ENCODE measurements around the gene ODF4.

The ODF4 gene, protein sequence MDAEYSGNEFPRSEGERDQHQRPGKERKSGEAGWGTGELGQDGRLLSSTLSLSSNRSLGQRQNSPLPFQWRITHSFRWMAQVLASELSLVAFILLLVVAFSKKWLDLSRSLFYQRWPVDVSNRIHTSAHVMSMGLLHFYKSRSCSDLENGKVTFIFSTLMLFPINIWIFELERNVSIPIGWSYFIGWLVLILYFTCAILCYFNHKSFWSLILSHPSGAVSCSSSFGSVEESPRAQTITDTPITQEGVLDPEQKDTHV

DNA sequence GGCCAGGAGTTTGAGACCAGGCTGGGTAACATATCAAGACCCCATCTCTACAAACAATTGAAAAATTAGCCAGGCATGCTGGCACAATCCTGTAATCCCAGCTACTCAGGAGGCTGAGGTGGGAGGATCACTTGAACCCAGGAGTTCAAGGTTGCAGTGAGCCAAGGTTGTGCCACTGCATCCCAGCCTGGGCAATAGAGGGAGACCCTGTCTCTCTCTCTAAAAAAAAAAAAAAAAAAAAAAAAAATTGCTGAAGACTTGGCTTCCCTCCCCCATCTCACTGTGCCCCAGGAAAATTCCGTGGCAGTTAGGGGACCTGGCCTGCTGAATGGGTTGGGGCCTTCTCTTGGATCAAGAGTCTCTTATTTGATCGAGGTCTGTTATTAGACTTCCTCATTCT lies at the start of gene ODF4:
ODF4 (plus strand) TSS at position 301 of the 400 bp plus-strand sequence. CDS start 212 bp downstream, outside the sequence.
- no peak for DNase-seq (ENCODE audit: low read depth in 2 of 2)

DNA sequence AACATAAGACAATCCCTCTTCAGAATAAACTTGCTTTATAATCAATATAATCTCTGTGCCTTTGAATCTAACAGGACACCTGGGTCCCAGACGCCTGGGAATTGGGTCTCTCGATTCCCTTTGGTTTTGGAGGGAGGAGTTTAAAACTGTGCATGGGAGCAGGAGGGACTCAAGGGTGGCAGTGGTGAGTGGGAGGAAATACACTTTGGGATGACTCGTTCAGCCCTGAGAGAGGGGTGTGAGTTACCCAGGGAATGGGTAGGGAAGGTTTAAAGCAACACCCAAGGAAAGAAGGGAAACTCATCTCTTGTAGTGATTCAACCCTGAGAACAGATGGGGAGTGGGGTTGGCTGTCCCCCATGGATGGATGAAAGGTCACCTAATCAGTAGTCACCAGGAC lies 49.6 kb upstream of the ODF4 start:
- no peak for DNase-seq (ENCODE audit: low read depth in 2 of 2)

DNA sequence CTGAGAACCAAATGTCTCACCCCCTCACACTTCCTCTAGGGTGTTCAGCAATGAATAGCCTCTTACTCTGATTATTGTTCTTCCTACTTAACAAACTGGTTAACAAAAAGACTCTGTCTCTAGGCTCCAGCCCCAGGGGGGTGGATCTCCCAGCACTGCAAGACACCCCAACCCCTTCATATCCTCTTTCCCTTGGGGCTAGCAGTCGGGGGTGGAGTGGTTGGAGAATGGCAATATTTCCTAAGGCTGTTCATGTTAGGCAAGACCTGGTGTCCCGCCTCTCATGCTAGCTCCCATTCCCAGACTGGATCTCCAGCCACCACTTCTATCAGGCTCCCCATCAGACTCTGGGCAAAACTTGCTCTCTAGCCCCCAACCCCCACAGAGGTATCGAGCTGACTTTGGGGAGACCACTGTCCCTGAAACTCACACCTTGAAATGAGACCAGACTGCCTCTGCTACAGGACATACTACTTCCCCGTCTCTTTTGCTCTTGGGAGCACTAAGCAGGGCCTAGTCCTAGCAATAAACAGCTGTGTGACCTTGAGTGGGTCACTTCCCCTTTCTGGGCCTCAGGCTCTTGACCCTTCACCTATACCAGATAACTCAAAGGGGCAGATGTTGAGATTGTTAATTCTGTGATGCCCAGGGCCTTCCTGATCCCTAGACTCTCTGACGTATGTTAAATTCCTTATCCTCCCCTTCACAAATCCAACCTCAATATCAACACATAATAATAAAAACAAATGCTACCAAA lies 46.8 kb upstream of the ODF4 start:
- DNase-seq (ENCODE audit: low read depth in 2 of 2): no peak

DNA sequence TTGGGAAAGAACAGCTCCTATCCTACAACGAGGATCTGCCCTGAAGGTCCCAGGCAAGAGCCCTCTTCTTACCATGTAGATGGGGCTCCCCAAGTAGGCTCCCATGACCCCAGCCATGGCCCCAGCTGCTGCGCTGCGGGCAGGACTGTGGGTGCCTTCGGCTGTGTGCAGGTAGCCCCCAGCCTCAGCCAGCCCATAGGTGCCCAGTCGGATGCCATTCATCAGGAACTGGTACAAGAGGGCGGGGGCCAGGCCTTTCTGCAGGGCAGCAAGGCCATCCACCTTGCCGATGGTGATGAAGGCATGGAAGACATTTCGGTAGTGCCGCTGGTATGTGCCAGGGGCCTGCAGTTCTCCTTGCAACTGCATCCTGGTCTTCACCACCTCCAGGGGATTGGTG lies 45.3 kb upstream of the ODF4 start:
- DNase-seq (ENCODE audit: low read depth in 2 of 2): no peak

DNA sequence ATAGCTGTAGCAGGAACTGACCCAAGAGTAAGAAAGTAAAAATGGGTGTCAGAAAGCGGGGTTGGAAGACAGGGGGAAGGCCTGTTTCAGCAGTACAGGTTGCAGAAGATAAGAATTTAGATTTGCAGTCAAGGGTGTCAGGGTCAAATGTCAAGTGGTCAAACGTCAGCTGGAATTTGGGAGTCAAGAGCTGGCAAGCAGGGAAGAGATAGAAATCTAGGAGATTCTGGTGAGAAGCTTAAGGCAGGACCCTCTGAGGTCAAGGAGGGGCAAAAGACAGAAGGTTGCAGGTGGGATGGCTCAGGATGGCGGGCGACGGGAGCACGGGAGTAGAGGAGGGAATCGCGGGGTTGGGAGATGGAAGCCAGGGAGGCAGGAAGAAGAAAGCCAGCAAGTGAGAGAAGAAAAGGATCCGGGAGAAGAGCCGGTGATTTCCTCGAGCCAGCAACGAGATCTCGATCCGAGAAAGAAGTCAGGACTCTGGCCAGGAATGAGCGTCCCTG lies 44.8 kb upstream of the ODF4 start:
- DNase-seq (ENCODE audit: low read depth in 2 of 2): no peak

DNA sequence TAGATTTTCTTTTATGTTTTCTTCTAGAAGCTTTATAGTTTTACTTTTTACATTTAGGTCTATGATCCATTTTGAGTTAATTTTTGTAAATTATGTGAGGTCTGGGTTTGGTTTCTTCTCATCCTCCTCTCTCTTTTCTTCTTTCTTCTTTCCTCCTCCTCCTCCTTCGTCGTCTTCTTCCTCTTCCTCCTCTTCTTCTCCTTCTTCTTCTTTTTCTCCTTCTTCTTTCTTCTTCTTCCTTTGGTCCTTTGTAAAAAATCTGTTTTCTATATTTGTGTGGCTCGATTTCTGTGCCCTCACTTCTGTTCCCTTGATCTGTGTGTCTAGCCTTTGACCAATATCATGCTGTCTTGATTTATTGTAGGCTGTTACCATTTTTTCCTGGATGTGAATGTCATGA lies 39.4 kb upstream of the ODF4 start:
- no peak for DNase-seq (ENCODE audit: low read depth in 2 of 2)

DNA sequence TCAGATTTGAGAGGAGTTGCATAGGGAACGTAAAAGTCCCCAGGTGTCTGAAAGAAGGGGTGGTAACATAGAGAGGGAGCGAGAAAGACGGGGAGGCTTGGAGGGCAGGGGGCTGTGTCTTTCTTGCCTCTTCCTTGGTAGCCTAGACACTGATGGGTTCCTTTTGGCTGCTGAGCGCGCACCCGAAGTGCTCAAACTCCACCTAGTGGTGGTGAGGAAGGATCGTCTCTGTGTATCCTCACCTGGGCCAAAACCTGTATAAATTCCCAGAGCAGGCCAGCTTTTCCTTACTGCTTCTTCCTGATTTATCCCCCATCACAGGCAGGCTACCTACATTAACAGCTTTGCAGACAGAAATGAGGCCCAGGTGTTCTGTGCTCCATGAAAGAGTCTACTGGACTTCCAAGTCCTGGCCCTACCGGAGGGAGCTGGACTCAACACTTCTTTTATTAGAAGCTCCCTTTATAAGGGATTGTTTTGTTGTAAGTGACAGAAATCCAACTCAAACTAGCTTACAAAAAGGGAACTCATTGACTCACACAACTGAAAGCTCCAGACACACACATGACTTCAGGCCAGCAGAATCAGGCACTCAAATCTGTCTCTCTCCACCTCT lies 38.9 kb upstream of the ODF4 start:
- DNase-seq (ENCODE audit: low read depth in 2 of 2): no peak

DNA sequence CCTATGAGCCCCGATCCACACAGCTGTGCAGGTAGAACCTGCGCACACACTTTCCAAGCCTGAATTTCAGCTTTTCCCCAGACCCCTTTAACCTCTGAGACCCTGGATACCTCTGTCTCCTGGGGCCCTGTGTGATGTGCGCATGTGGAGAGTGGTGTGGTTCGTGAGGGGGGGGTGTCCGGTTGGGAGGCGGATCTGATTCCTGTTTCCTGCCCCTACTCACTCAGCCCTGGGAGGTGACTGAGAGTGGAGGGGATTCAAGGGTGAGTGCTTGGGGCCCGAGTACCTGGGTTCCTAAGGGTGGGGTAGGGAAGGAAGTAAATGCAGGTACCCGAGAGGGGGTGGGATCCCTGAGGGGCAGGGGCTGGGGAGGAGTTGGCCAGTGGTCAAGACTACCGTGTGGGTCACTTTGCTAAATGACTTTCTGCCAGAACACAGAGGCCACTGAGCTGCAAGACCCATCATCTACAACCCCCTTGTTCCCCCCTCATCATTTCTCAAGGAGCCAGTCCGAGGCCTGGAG lies 29.0 kb upstream of the ODF4 start:
- no peak for DNase-seq (ENCODE audit: low read depth in 2 of 2)

DNA sequence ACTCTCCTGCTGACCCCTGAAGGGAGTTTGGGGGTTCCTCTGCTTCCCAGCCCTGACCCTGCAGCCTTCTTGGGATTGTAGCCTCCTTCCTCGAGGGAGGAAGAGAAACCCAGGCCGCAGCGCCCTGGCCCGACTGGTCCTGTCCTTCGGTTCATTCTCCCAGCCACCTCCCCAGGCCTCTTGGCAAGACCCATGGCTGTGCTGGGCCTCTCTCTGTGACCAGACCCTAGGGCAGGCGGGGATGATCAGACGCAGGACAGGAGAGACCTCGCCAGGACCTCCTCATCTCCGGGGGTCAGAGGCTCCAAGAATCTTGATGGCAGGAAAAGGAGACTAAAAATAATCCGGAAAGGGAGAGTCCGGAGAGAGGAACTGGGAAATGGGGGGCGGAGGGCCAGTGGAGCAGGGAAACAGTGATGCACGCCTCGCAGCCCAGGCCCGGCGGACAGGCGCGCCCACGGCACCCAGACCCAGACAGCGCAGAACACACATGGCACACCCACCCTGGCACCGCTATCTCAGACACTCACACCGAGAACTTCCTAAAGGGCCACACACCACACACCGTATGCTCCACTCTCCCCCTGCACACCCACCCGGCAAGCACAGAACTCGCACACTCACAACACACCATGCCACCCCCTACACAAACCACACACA lies 28.4 kb upstream of the ODF4 start:
- no peak for DNase-seq (ENCODE audit: low read depth in 2 of 2)

DNA sequence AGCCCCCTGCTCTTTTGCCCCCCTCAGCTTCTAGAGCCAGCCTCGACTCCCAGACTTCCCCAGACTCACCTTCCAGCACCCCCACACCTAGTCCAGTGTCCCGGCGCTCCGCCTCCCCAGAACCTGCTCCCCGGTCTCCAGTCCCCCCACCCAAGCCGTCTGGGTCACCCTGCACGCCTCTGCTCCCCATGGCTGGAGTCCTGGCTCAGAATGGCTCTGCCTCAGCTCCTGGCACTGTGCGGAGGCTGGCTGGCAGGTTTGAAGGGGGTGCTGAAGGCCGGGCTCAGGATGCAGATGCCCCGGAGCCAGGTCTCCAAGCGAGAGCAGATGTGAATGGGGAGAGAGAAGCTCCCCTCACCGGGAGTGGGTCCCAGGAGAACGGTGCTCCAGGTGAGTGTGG lies 27.4 kb upstream of the ODF4 start:
- no peak for DNase-seq (ENCODE audit: low read depth in 2 of 2)

DNA sequence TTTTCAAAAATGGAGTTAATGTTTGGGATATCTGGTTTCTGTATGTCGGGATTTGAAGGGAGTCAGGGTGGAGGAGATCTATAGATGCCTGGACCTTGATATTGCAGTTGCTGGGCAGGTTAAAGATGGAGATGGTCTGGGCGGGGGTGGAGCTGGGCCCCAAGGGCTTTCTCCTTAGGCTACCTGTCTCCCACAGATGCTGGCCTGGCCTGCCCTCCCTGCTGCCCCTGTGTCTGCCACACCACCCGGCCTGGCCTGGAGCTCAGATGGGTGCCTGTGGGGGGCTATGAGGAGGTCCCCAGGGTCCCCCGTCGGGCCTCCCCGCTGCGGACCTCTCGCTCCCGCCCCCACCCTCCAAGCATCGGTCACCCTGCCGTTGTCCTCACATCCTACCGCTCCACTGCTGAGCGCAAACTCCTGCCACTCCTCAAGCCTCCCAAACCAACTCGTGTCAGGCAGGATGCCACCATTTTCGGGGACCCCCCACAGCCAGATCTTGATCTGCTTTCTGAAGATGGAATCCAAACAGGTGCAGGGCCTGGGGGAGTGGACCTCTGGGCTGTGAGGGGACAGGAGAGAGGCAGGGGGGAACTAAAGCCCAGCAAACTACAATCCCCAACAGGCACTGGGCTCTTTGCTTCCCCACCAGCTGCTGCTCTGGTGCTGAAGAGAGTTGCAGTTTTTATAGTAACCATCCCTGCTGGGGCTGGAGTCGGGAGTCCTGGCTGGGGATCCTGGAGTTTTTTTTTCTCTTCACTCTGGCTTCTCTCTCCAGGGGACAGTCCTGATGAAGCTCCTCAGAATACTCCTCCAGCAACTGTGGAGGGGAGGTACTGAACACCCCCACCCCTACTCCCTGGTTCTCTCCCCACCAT lies 26.7 kb upstream of the ODF4 start:
- DNase-seq (ENCODE audit: low read depth in 2 of 2): no peak

DNA sequence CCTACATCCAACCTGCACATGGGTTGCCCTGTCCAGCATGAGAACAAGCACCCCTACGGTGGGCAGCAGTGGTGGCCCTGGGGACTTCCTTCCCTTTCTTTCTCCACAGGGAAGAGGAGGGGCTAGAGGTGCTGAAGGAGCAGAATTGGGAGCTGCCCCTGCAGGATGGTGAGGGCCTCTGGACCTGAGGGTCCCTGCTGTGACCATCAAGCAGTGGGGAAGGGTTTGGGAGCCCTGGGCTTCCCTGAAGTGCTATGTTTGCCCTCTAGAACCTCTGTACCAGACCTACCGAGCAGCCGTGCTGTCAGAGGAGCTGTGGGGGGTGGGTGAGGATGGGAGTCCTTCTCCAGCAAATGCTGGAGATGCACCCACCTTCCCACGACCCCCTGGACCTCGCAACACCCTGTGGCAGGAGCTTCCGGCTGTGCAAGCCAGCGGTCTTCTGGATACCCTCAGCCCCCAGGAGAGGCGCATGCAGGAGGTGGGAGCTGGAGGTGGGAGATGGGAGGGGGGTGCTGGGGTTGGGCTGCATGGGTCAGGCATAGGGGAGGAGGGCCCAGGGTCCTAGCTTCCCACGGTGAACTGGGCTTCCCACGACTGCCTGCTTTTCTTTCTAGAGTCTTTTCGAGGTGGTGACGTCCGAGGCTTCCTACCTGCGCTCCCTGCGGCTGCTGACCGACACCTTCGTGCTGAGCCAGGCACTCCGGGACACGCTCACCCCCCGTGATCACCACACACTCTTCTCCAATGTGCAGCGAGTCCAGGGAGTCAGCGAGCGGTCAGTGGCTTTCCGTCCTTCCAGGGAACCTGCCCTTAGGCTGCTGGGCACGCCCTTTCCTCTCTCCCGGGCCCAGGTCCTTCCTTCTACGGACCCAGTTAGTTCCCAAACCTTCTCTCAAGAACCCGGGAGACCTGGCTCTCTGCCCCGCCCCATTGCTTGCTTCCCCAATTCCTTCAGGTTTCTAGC lies 24.6 kb upstream of the ODF4 start:
- DNase-seq (ENCODE audit: low read depth in 2 of 2): no peak

DNA sequence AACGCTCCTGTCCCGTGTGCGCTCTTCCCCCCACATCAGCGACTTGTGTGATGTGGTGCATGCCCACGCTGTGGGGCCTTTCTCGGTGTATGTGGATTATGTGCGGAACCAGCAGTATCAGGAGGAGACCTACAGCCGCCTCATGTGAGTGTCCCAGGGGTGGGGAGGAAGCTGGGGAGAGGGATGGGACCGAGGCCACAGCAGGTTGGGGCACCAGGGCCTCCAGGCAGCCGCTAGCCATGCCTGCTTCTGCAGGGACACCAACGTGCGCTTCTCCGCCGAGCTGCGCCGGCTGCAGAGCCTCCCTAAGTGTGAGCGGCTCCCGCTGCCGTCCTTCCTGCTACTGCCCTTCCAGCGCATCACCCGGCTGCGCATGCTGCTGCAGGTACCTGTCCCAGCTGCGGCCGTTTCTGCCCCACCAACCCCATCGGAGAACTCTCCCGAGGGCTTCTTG lies 23.8 kb upstream of the ODF4 start:
- DNase-seq (ENCODE audit: low read depth in 2 of 2): no peak

DNA sequence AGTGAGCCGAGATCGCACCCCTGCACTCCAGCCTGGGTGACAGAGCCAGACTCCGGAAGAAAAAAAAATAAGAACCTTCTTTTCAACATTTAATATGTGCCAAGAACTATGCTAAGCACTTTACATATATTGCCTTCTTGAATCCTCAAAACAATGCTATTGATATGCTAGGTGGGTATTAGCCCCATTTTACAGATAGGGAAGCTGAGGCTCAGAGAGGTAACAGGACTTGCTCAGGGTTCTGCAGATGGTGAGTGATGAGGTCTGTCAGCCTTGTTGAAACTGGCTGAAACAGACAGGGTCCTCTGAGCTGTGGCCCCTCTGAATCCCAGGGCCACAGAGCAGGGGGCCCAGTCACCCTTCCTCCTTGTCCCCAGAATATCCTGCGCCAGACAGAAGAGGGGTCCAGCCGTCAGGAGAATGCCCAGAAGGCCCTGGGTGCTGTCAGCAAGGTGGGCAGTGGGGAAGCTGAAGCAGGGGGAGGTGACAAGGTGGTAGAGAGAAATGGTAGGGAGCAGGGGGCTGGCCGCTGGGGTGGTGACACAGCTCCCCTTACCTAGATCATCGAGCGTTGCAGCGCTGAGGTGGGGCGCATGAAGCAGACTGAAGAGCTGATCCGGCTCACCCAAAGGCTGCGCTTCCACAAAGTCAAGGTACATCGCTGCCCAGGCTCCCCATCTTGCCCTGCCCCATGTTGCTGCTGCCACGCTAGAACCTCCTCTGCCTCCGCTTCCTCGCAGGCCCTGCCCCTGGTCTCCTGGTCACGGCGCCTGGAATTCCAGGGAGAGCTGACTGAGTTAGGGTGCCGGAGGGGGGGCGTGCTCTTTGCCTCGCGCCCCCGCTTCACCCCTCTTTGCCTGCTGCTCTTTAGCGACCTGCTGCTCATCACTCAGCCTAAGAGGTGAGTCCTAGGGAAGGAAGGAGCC lies 21.4 kb upstream of the ODF4 start:
- no peak for DNase-seq (ENCODE audit: low read depth in 2 of 2)

DNA sequence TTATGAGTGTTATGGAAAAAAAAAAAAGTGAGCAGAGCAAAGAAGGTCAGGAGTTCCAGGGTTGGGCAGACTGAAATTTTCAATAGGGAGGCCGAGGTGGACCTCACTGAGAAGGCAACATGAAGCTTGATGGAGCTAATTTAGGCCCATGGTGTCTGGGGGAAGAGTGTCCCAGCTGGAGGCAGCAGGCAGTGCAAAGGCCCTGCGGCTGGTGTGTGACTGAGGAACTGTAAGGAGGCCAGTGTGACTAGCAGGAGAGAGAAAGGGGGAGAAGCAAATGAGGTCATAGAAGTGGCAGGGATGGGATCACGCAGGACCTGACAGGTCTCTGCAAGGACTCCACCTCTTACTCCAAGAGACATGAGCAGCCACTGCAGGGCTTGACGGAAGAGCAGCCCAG lies 19.4 kb upstream of the ODF4 start:
- DNase-seq (ENCODE audit: low read depth in 2 of 2): no peak

DNA sequence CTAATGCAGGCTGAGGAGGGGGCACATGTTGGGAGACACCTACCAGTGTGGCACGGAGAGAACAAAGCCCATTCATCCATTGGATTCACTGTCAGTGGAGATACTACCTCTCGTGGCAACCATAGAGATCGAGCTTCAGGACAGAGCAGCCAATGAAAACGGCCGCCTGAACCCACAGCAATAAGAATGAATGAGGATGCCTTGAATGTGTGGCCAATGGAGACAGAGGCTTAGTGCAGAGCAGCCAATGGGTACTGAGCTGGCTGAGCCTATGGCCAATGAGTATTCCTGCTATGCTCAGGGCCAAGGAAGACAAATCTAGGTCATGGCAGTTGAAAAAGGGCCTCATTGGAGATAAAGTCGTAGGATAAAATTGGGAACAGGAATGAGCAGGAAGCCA lies 18.6 kb upstream of the ODF4 start:
- DNase-seq (ENCODE audit: low read depth in 2 of 2): no peak

DNA sequence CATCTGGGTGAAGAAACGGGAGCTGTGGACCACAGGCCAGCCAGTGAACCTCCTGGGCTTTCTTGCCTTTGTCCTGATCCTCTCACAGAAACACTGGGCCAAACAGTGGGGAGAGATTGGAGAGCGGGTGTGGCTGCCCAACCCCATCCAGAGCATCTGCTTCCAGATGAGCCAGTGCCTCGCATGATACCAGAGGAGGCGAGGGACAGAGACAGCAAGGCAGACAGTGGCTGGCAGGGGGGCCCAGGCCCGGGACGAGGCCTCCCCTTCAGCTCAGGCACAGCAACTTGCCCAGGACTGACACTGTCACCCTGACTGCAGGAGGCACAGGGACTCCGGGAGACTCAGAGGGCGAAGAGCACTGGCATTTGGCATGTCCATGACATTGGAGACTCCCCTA lies 17.6 kb upstream of the ODF4 start:
- DNase-seq (ENCODE audit: low read depth in 2 of 2): no peak

DNA sequence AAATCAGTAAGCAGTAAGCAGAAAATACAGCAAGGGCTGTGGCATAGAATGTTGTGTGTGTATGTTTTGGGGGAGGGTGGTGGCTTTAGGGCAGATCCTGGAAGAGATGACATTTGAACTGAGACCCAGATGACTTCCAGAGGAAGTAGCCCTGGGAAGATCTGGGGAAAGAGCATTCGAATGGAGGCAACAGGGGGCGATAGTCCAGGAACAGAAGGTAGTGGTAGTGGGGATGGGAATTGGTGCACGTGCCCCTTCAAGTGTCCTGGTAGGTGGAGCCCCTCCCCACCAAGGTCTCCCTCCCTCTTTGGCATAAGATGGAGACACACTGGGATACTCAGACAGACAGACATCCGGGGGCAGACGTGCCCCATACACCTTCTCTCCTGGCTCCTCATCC lies 15.5 kb upstream of the ODF4 start:
- DNase-seq (ENCODE audit: low read depth in 2 of 2): no peak

DNA sequence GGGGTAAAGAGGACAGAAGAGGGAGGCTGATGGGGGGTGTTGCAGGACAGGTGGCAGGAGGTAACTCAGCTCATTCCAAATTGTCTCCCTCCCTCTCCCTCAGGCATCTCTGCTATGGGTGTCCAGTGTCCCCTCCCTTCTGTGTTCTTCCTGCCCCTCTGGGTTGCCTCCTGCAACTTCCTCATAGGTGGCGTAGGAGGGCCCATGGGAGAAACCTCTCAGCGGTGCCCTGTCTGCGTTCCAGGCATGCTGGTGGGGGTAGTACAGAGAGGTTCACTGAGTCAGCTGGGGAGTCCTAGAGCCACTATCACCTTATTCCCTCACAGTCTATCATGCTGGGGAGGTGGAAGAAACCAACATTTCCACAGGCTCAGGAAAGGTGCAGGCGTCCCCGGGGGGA lies 14.7 kb upstream of the ODF4 start:
- no peak for DNase-seq (ENCODE audit: low read depth in 2 of 2)
